GM12872 (cell line): ENCODE results near the gene FAM163B.

Source experiments
- CTCF ChIP-seq: IDR thresholded peaks from 3 replicates; pipeline ENCODE4 v1.5.1; 2011; ENCODE audit warnings: low read depth, mild to moderate bottlenecking, low read length, moderate library complexity; ENCODE audit not compliant: insufficient read depth

FAM163B gene

GRCh38 chr9:133601746-133602145, 7.4 kb downstream of the FAM163B start:
- no peak for TF ChIP-seq CTCF

- TF ChIP-seq CTCF, result no peak
Measured at GRCh38 chr9:133600739-133601138, 8.4 kb downstream of the FAM163B start.

GRCh38 chr9:133599470-133600173, 9.6 kb downstream of the FAM163B start:
- no peak for TF ChIP-seq CTCF

- TF ChIP-seq CTCF, result no peak
Measured at GRCh38 chr9:133598978-133599377, 10.2 kb downstream of the FAM163B start.

- TF ChIP-seq CTCF, result no peak
Measured at GRCh38 chr9:133597316-133597957, 11.8 kb downstream of the FAM163B start.

- no peak for TF ChIP-seq CTCF
Measured at GRCh38 chr9:133595910-133596309, 13.3 kb downstream of the FAM163B start.

GRCh38 chr9:133594310-133594709, 14.9 kb downstream of the FAM163B start:
- TF ChIP-seq CTCF, result no peak
